HG03097 (cell line): Measurements from ENCODE around the gene ACCSL.

Experiments used
- ATAC-seq: cut with Tn5 transposase; IDR thresholded peaks from one replicate; pipeline ENCODE4 v1.9.1; 2021; ENCODE audit not compliant: unreplicated experiment, low FRiP score

Gene ACCSL

GRCh38 chr11:44017443-44018126 lies 30.2 kb upstream of the ACCSL start:
- no peak for ATAC-seq

- ATAC-seq, result no peak
These were observed 29.7 kb upstream of the ACCSL start for GRCh38 chr11:44018127-44018521.

- ATAC-seq, result no peak
These were observed 29.0 kb upstream of the ACCSL start for GRCh38 chr11:44018829-44019228.

GRCh38 chr11:44024977-44025376 lies 22.8 kb upstream of the ACCSL start:
- no peak for ATAC-seq

- ATAC-seq, result no peak
These were observed 22.1 kb upstream of the ACCSL start for GRCh38 chr11:44025727-44026126.

- no peak for ATAC-seq
These were observed 19.4 kb upstream of the ACCSL start for GRCh38 chr11:44028401-44028800.

- no peak for ATAC-seq
These were observed 18.8 kb upstream of the ACCSL start for GRCh38 chr11:44028816-44029506.

GRCh38 chr11:44029507-44029845 lies 18.3 kb upstream of the ACCSL start:
- no peak for ATAC-seq

GRCh38 chr11:44029977-44030911 lies 17.5 kb upstream of the ACCSL start:
- ATAC-seq, result no peak

- ATAC-seq, result no peak
These were observed 16.8 kb upstream of the ACCSL start for GRCh38 chr11:44030996-44031395.

GRCh38 chr11:44031549-44031948 lies 16.2 kb upstream of the ACCSL start:
- ATAC-seq, result no peak

- ATAC-seq, result no peak
These were observed 15.3 kb upstream of the ACCSL start for GRCh38 chr11:44032299-44033085.

- ATAC-seq, result no peak
These were observed 14.3 kb upstream of the ACCSL start for GRCh38 chr11:44033411-44033850.

GRCh38 chr11:44033856-44034255 lies 13.9 kb upstream of the ACCSL start:
- no peak for ATAC-seq

GRCh38 chr11:44034639-44035038 lies 13.1 kb upstream of the ACCSL start:
- no peak for ATAC-seq

- ATAC-seq, result no peak
These were observed 10.7 kb upstream of the ACCSL start for GRCh38 chr11:44036811-44037657.

GRCh38 chr11:44037658-44037998 lies 10.2 kb upstream of the ACCSL start:
- no peak for ATAC-seq

GRCh38 chr11:44043157-44043556 lies 4.6 kb upstream of the ACCSL start:
- no peak for ATAC-seq

- no peak for ATAC-seq
These were observed 1.6 kb upstream of the ACCSL start for GRCh38 chr11:44046182-44046581.

- ATAC-seq, result no peak
These were observed 483 bp upstream of the ACCSL start for GRCh38 chr11:44047298-44047697.
